ENCODE data around the gene RCC1. TPM values are rescaled to one million over a fixed set of nuclear protein-coding genes. Genes with fewer than 3 reads are reported as not detected.
"Not testable (repeated sequence)": the region's sequence is repeated elsewhere in the genome, so short reads cannot be mapped to it uniquely, and the experiment has no call there.

Gene RCC1
- total RNA-seq, 4 donors from 2014 or later = 13.0 to 87.9 (median 36.3) TPM

DNA sequence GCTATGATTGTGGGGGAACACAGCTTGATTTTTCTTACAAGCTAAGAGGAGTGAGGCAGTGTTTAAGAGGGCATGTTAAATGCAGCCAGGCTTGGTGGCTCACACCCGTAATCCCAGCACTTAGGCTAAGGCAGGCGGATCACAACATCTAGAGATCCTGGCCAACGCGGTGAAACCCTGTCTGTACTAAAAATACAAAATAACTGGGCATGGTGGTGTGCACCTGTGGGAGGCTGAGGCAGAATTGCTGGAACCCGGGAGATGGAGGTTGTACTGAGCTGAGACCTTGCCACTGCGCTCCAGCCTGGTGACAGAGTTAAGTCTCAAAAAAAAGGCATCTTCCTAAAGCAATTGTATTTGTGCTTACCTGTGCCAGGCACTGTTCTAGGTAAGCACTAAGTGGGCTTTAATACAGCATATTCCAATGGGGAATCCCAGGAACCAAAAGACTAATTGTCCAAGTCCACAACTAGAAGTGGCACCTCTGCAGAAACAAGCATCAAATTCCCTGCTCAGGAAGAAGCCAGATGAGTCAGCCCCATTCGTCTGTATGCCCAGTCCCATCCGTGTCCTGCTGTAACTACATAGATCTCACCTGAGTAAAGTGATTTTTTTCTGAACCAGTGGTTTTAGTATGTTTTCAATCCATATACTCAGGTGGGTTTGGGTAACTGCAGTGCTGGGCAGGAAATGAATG is 4.6 kb downstream of the RCC1 start:
- Histone ChIP-seq H3K9me3 (no peaks in the 10 kb centered on the region), H3K4me1 (peaks cover 25 to 53% (median 40%) of the 10 kb centered on the region in 4 donors), H3K27me3 (no peaks in the 10 kb centered on the region), H3K36me3 (peaks cover 0 to 43% (median 18%) of the 10 kb centered on the region in 4 donors), H3K27ac (peak overlapping the region in 3 of 4 donors; percentile 88 to 90 (median 90)), H3K4me3 (no peak overlapping the region)
- intact Hi-C loops (cut with DNase I; ENCODE audit: low total_unique reads) (loop anchor here (10.0 kb wide), 1 partner anchor 94 kb away; no protein-coding TSS in a partner anchor), in situ Hi-C loops (cut with MboI; ENCODE audit: low pct_ligation_motif_present in 1 of 4, low pct_unique_long_range_greater_than_20kb in 1 of 4, low sequenced_read_pairs in 3 of 4) (loop anchor here in 3 of 4 donors (10.0 to 25.0 kb wide), 4 partner anchors 94 to 377 kb away; partner anchors contain the start of genes ATP5IF1 (in 1 of the 3) and DNAJC8 (in 1 of the 3))
- TF ChIP-seq POLR2AphosphoS5 (IDR thresholded peaks at IDR 0.05) (peak in 1 of 3 donors; percentile 3), POLR2A (IDR thresholded peaks at IDR 0.05) (no peak)
- WGBS, 2 donors (ENCODE audit: low coverage in 1 of 2) = 40 to 51% methylated on average over 2 to 8 of the region's 8 CpGs
- no peak for DNase-seq

DNA sequence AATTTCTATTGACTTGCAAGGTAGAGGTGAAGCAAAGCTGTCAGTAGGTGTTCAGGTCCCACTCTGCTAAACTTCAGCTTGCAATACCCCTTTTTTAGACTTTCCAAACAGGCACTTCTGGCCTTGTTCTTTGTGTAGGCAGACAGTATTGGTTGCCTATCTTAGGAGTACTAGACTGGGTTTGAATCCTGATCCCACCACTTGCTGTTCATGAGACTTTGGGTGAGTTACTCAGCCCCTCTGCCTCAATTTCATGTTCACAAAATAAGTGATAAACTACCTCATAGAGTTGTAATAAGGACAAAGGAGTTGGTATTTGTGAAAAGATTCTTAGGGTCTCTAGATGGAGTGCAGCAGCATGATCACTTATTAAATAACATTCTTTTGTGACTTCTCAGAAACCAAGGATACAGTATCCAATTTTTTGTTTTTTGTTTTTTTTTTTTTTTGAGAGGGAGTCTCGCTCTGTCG is 5.2 kb downstream of the RCC1 start:
- Histone ChIP-seq H3K4me1 (peaks cover 25 to 53% (median 40%) of the 10 kb centered on the region in 4 donors), H3K27me3 (no peaks in the 10 kb centered on the region), H3K36me3 (peaks cover 0 to 43% (median 18%) of the 10 kb centered on the region in 4 donors), H3K4me3 (no peak overlapping the region), H3K27ac (no peak overlapping the region), H3K9me3 (no peaks in the 10 kb centered on the region)
- 92 to 100% methylated on average over 1 to 2 of the region's 2 CpGs for WGBS, 2 donors (ENCODE audit: low coverage in 1 of 2)
- intact Hi-C loops (cut with DNase I; ENCODE audit: low total_unique reads) (loop anchor here (10.0 kb wide), 1 partner anchor 94 kb away; no protein-coding TSS in a partner anchor), in situ Hi-C loops (cut with MboI; ENCODE audit: low pct_ligation_motif_present in 1 of 4, low pct_unique_long_range_greater_than_20kb in 1 of 4, low sequenced_read_pairs in 3 of 4) (loop anchor here in 3 of 4 donors (10.0 to 25.0 kb wide), 4 partner anchors 94 to 376 kb away; partner anchors contain the start of genes ATP5IF1 (in 1 of the 3) and DNAJC8 (in 1 of the 3))
- DNase-seq = no peak
- TF ChIP-seq POLR2AphosphoS5 (IDR thresholded peaks at IDR 0.05) (peak in 1 of 3 donors; percentile 24), POLR2A (IDR thresholded peaks at IDR 0.05) (no peak), EP300 (IDR thresholded peaks at IDR 0.05; ENCODE audit: low read depth) (no peak)

DNA sequence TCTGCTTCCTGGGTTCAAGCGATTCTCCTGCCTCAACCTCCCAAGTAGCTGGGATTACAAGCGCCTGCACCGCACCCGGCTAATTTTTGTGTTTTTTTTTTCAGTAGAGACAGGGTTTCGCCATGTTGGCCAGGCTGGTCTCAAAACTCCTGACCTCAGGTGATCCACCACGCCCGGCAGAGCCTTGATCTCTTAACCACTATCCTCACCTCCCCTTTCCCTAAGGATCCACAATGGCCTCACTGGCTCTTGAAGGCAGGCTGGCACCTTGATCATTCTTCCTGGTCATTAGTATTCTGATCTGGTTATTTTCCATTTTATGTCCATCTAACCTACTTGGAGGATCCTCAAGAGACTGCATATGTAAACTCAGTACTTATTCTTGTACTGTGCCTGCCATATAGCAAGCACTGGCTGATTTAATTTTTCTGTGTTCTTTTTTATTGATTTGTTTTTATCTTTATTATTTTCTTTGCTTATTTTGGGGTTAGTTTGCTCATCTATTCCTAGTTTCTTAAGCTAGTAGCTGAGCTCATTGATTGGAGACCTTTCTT is 6.3 kb downstream of the RCC1 start:
- in situ Hi-C loops (cut with MboI; ENCODE audit: low pct_ligation_motif_present in 1 of 4, low pct_unique_long_range_greater_than_20kb in 1 of 4, low sequenced_read_pairs in 3 of 4) (loop anchor here in 3 of 4 donors (10.0 to 25.0 kb wide), 4 partner anchors 93 to 375 kb away; partner anchors contain the start of genes ATP5IF1 (in 1 of the 3) and DNAJC8 (in 1 of the 3)), intact Hi-C loops (cut with DNase I; ENCODE audit: low total_unique reads) (loop anchor here (10.0 kb wide), 1 partner anchor 93 kb away; no protein-coding TSS in a partner anchor)
- no peak for TF ChIP-seq POLR2AphosphoS5 (IDR thresholded peaks at IDR 0.05)
- no peak for TF ChIP-seq POLR2A (IDR thresholded peaks at IDR 0.05)
- no peak for TF ChIP-seq EP300 (IDR thresholded peaks at IDR 0.05; ENCODE audit: low read depth)
- TF ChIP-seq, protein P1, sequence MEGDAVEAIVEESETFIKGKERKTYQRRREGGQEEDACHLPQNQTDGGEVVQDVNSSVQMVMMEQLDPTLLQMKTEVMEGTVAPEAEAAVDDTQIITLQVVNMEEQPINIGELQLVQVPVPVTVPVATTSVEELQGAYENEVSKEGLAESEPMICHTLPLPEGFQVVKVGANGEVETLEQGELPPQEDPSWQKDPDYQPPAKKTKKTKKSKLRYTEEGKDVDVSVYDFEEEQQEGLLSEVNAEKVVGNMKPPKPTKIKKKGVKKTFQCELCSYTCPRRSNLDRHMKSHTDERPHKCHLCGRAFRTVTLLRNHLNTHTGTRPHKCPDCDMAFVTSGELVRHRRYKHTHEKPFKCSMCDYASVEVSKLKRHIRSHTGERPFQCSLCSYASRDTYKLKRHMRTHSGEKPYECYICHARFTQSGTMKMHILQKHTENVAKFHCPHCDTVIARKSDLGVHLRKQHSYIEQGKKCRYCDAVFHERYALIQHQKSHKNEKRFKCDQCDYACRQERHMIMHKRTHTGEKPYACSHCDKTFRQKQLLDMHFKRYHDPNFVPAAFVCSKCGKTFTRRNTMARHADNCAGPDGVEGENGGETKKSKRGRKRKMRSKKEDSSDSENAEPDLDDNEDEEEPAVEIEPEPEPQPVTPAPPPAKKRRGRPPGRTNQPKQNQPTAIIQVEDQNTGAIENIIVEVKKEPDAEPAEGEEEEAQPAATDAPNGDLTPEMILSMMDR (IDR thresholded peaks at IDR 0.05) = no peak
- Histone ChIP-seq H3K27ac (peak overlapping the region in 3 of 4 donors; percentile 12 to 20 (median 18)), H3K4me3 (no peak overlapping the region), H3K9me3 (no peaks in the 10 kb centered on the region), H3K4me1 (peaks cover 25 to 48% (median 38%) of the 10 kb centered on the region in 4 donors), H3K36me3 (peaks cover 0 to 43% (median 18%) of the 10 kb centered on the region in 4 donors), H3K27me3 (no peaks in the 10 kb centered on the region)
- DNase-seq = no peak
- WGBS, 2 donors (ENCODE audit: low coverage in 1 of 2) = 82% methylated on average over 7 of the region's 7 CpGs; no CpG with 5 or more reads in 1 of the 2 donors

DNA sequence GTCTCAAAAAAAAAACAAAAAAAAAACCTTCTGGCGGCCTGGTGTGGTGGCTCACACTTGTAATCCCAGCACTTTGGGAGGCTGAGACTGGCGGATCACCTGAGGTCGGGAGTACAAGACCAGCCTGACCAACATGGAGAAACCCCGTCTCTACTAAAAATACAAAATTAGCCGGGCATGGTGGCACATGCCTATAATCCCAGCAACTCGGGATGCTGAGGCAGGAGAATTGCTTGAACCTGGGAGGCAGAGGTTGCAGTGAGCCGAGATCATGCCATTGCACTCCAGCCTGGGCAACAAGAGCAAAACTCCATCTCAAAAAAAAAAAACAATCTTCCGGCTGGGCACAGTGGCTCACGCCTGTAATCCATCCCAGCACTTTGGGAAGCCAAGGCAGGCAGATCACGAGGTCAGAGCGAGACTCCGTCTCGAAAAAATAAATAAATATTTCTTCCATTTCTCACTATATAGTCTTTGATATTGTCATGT is 8.6 kb downstream of the RCC1 start:
- H3K4me3 ChIP-seq, H3K27ac ChIP-seq, DNase-seq, H3K27me3 ChIP-seq, H3K9me3 ChIP-seq: not testable (repeated sequence)
- 82% methylated on average over 13 of the region's 13 CpGs; no CpG with 5 or more reads in 1 of the 2 donors for WGBS, 2 donors (ENCODE audit: low coverage in 1 of 2)
- H3K4me1 ChIP-seq = peaks cover 12 to 40% (median 26%) of the 10 kb centered on the region in 4 donors
- in situ Hi-C loops (cut with MboI; ENCODE audit: low pct_ligation_motif_present in 1 of 4, low pct_unique_long_range_greater_than_20kb in 1 of 4, low sequenced_read_pairs in 3 of 4) = loop anchor here in 3 of 4 donors (10.0 to 25.0 kb wide), 4 partner anchors 90 to 373 kb away; partner anchors contain the start of genes ATP5IF1 (in 1 of the 3) and DNAJC8 (in 1 of the 3)
- H3K36me3 ChIP-seq = peaks cover 0 to 31% (median 11%) of the 10 kb centered on the region in 4 donors
- intact Hi-C loops (cut with DNase I; ENCODE audit: low total_unique reads) = loop anchor here (10.0 kb wide), 1 partner anchor 90 kb away; no protein-coding TSS in a partner anchor

DNA sequence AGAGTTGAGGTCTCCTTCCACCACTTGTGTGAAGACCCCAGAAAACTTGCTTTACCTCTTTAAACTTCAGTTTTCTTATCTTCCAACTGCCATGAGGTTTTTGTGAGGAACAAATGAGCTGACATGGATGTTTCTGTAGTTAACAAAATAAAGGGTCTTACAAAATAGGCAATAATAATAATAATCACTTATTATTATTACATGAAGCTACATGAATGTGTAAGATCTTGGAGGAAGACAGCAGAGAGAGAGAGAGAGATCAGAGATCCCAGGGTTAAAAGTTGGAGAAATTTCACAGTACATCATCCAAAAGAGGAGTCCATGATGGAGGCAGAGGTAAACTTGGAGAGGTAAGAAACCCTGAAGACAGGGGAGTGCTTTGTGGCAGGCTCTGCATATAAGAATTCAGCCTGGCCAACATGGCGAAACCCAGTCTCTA is 10.7 kb downstream of the RCC1 start:
- peak overlapping the region in 2 of 4 donors; percentile 5 to 94 for H3K27ac ChIP-seq
- no peak for DNase-seq
- no peaks in the 10 kb centered on the region for H3K27me3 ChIP-seq
- no peak overlapping the region for H3K4me3 ChIP-seq
- no peak for TF ChIP-seq POLR2A (IDR thresholded peaks at IDR 0.05)
- TF ChIP-seq EP300 (IDR thresholded peaks at IDR 0.05; ENCODE audit: low read depth) = no peak
- no peak for TF ChIP-seq POLR2AphosphoS5 (IDR thresholded peaks at IDR 0.05)
- TF ChIP-seq, protein P1 (IDR thresholded peaks at IDR 0.05) = no peak
- intact Hi-C loops (cut with DNase I; ENCODE audit: low total_unique reads) (loop anchor here (10.0 kb wide), 1 partner anchor 88 kb away; no protein-coding TSS in a partner anchor), in situ Hi-C loops (cut with MboI; ENCODE audit: low pct_ligation_motif_present in 1 of 4, low pct_unique_long_range_greater_than_20kb in 1 of 4, low sequenced_read_pairs in 3 of 4) (loop anchor here in 3 of 4 donors (5.0 to 25.0 kb wide), 5 partner anchors 86 to 371 kb away; partner anchors contain the start of genes ATP5IF1 (in 1 of the 3) and DNAJC8 (in 1 of the 3))
- H3K36me3 ChIP-seq = peaks cover 0 to 12% (median 4%) of the 10 kb centered on the region in 4 donors
- H3K4me1 ChIP-seq = peaks cover 10 to 24% (median 12%) of the 10 kb centered on the region in 4 donors
- WGBS, 2 donors (ENCODE audit: low coverage in 1 of 2) = 80 to 100% methylated on average over 1 of the region's 1 CpG
- no peaks in the 10 kb centered on the region for H3K9me3 ChIP-seq
